OCI-LY1 (cell line): ENCODE measurements around the gene SAXO2.
"Not testable (repeated sequence)": the region's sequence is repeated elsewhere in the genome, so short reads cannot be mapped to it uniquely, and the experiment has no call there.

Experiments used
- H2AFZ ChIP-seq: fragments of 200-600 bp; sonication (generic), shearing (Covaris generic); 2 replicates; pipeline ENCODE4 v1.6.0; 2014; ENCODE audit warnings: antibody characterized with exemption, mild to moderate bottlenecking, low read length
- H3F3A ChIP-seq: fragments of 200-600 bp; sonication (generic), shearing (Covaris generic); 2 replicates; pipeline ENCODE4 v1.6.0; 2014; ENCODE audit warnings: mild to moderate bottlenecking, antibody characterized with exemption, low read length, moderate library complexity; ENCODE audit not compliant: insufficient read depth
- H3K27ac ChIP-seq: fragments of 200-600 bp; sonication (generic); 2 replicates; pipeline ENCODE4 v1.5.1; 2014; ENCODE audit warnings: low read length, mixed run types, mild to moderate bottlenecking, low read depth; ENCODE audit not compliant: poor library complexity, severe bottlenecking
- H3K27me3 ChIP-seq: fragments of 200-600 bp; sonication (generic); 2 replicates; pipeline ENCODE4 v1.6.0; 2014; ENCODE audit warnings: antibody characterized with exemption, mild to moderate bottlenecking, low read length, moderate library complexity; ENCODE audit not compliant: insufficient read depth
- H3K36me3 ChIP-seq: fragments of 200-600 bp; sonication (generic); 2 replicates; pipeline ENCODE4 v1.6.1; 2014; ENCODE audit warnings: mild to moderate bottlenecking, antibody characterized with exemption, low read length, moderate library complexity, mixed read lengths; ENCODE audit not compliant: insufficient read depth
- H3K4me1 ChIP-seq: fragments of 200-600 bp; sonication (generic); 2 replicates; pipeline ENCODE4 v1.5.1; 2014; ENCODE audit warnings: mild to moderate bottlenecking, low read length, moderate library complexity; ENCODE audit not compliant: insufficient read depth, severe bottlenecking
- H3K4me2 ChIP-seq: fragments of 200-600 bp; sonication (generic), shearing (Covaris generic); 2 replicates; pipeline ENCODE4 v1.6.1; 2014; ENCODE audit warnings: low read length
- H3K4me3 ChIP-seq: fragments of 200-600 bp; sonication (generic); 2 replicates; pipeline ENCODE4 v1.5.1; 2014; ENCODE audit warnings: low read length, low read depth, mild to moderate bottlenecking, mixed read lengths; ENCODE audit not compliant: poor library complexity, severe bottlenecking
- H3K79me2 ChIP-seq: fragments of 200-600 bp; shearing (Covaris generic); 2 replicates; pipeline ENCODE4 v1.6.1; 2016; ENCODE audit warnings: mixed run types, low read length, mixed read lengths; ENCODE audit not compliant: insufficient read depth
- H3K9ac ChIP-seq: fragments of 200-600 bp; sonication (generic), shearing (Covaris generic); 2 replicates; pipeline ENCODE4 v1.6.1; 2014; ENCODE audit warnings: mild to moderate bottlenecking, low read length, mixed read lengths
- H3K9me2 ChIP-seq: fragments of 200-600 bp; sonication (generic), shearing (Covaris generic); 2 replicates; pipeline ENCODE4 v1.6.1; 2014; ENCODE audit warnings: low read depth, mild to moderate bottlenecking, low read length, mixed read lengths
- H3K9me3 ChIP-seq: fragments of 200-600 bp; shearing (Covaris generic); 2 replicates; pipeline ENCODE4 v1.6.1; 2014; ENCODE audit warnings: low read length, mixed read lengths
- H4K20me1 ChIP-seq: fragments of 200-600 bp; sonication (generic), shearing (Covaris generic); 2 replicates; pipeline ENCODE4 v1.6.0; 2016; ENCODE audit warnings: mild to moderate bottlenecking, low read length; ENCODE audit not compliant: insufficient read depth
- EZH2 ChIP-seq: fragments of 200-600 bp; sonication (generic), shearing (Covaris generic); IDR thresholded peaks from 2 replicates; pipeline ENCODE4 v1.8.0; 2017; ENCODE audit warnings: borderline replicate concordance, mixed run types, mild to moderate bottlenecking, antibody characterized with exemption, low read length, moderate library complexity, mixed read lengths
- TF ChIP-seq, protein P1 (sequence below): fragments of 200-600 bp; sonication (generic), shearing (Covaris generic); IDR thresholded peaks from 2 replicates; pipeline ENCODE4 v1.5.1; 2017; ENCODE audit warnings: mild to moderate bottlenecking, antibody characterized with exemption, low read length, moderate library complexity, mixed read lengths

SAXO2 gene

GRCh38 chr15:82272154-82272553, 9.5 kb downstream of the SAXO2 start:
- 0 out of 2 replicates have a peak, but pooled peaks cover 3% of the 10 kb centered on the region for H3K27me3 ChIP-seq
- H3K4me2 ChIP-seq: no peak overlapping the region
- no peaks in the 10 kb centered on the region for H3K79me2 ChIP-seq
- no peaks in the 10 kb centered on the region for H3F3A ChIP-seq
- no peak overlapping the region for H2AFZ ChIP-seq
- H3K9me3 ChIP-seq: peaks cover 4% of the 10 kb centered on the region; the same call in 1 of the 2 replicates
- no peak overlapping the region for H3K4me3 ChIP-seq
- no peak overlapping the region for H3K9ac ChIP-seq
- TF ChIP-seq EZH2: no peak
- TF ChIP-seq, protein P1, sequence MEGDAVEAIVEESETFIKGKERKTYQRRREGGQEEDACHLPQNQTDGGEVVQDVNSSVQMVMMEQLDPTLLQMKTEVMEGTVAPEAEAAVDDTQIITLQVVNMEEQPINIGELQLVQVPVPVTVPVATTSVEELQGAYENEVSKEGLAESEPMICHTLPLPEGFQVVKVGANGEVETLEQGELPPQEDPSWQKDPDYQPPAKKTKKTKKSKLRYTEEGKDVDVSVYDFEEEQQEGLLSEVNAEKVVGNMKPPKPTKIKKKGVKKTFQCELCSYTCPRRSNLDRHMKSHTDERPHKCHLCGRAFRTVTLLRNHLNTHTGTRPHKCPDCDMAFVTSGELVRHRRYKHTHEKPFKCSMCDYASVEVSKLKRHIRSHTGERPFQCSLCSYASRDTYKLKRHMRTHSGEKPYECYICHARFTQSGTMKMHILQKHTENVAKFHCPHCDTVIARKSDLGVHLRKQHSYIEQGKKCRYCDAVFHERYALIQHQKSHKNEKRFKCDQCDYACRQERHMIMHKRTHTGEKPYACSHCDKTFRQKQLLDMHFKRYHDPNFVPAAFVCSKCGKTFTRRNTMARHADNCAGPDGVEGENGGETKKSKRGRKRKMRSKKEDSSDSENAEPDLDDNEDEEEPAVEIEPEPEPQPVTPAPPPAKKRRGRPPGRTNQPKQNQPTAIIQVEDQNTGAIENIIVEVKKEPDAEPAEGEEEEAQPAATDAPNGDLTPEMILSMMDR: no peak
- no peaks in the 10 kb centered on the region for H4K20me1 ChIP-seq
- no peak overlapping the region for H3K27ac ChIP-seq
- no peaks in the 10 kb centered on the region for H3K4me1 ChIP-seq
- peaks cover 3% of the 10 kb centered on the region; the same call in 1 of the 2 replicates for H3K36me3 ChIP-seq
- H3K9me2 ChIP-seq: no peaks in the 10 kb centered on the region

- Histone ChIP-seq H3K4me3 (no peak overlapping the region), H4K20me1 (no peaks in the 10 kb centered on the region), H3K9me3 (peaks cover 4% of the 10 kb centered on the region; the same call in 1 of the 2 replicates), H2AFZ (no peak overlapping the region), H3K27ac (no peak overlapping the region), H3K4me2 (no peak overlapping the region), H3K27me3 (0 out of 2 replicates have a peak, but pooled peaks cover 3% of the 10 kb centered on the region), H3K9ac (no peak overlapping the region), H3K36me3 (peaks cover 3% of the 10 kb centered on the region; the same call in 1 of the 2 replicates), H3K79me2 (no peaks in the 10 kb centered on the region), H3K4me1 (no peaks in the 10 kb centered on the region), H3F3A (no peaks in the 10 kb centered on the region), H3K9me2 (no peaks in the 10 kb centered on the region)
- TF ChIP-seq, protein P1: no peak
- no peak for TF ChIP-seq EZH2
These were observed 12.8 kb downstream of the SAXO2 start for GRCh38 chr15:82275410-82275809.

GRCh38 chr15:82281276-82281675, 18.7 kb downstream of the SAXO2 start:
- H4K20me1 ChIP-seq, H3K27me3 ChIP-seq, H3F3A ChIP-seq, H3K4me1 ChIP-seq, H3K79me2 ChIP-seq, H3K4me3 ChIP-seq, H3K27ac ChIP-seq, H2AFZ ChIP-seq, H3K9me2 ChIP-seq, H3K9ac ChIP-seq, H3K4me2 ChIP-seq, H3K36me3 ChIP-seq, H3K9me3 ChIP-seq: not testable (repeated sequence)

GRCh38 chr15:82282386-82282785, 19.8 kb downstream of the SAXO2 start:
- not testable (repeated sequence) for H3K4me3 ChIP-seq, H3K9me2 ChIP-seq, H3K9me3 ChIP-seq, H3K27ac ChIP-seq, H3K9ac ChIP-seq, H3K27me3 ChIP-seq, H3K4me1 ChIP-seq, H3K36me3 ChIP-seq, H4K20me1 ChIP-seq, H3F3A ChIP-seq, H3K4me2 ChIP-seq, H2AFZ ChIP-seq, H3K79me2 ChIP-seq

GRCh38 chr15:82284381-82284780, 21.8 kb downstream of the SAXO2 start:
- H3K9me3 ChIP-seq, H3K9me2 ChIP-seq, H3K36me3 ChIP-seq, H3K27ac ChIP-seq, H3K4me3 ChIP-seq, H4K20me1 ChIP-seq, H3K4me2 ChIP-seq, H3K4me1 ChIP-seq, H3K79me2 ChIP-seq, H3K9ac ChIP-seq, H2AFZ ChIP-seq, H3K27me3 ChIP-seq, H3F3A ChIP-seq: not testable (repeated sequence)

GRCh38 chr15:82286475-82286874, 23.9 kb downstream of the SAXO2 start:
- H3K9me3 ChIP-seq, H3K4me3 ChIP-seq, H2AFZ ChIP-seq, H3K4me2 ChIP-seq, H3F3A ChIP-seq, H4K20me1 ChIP-seq, H3K9ac ChIP-seq, H3K27ac ChIP-seq, H3K27me3 ChIP-seq, H3K4me1 ChIP-seq, H3K9me2 ChIP-seq, H3K79me2 ChIP-seq, H3K36me3 ChIP-seq: not testable (repeated sequence)
